GM19467 (cell line): ENCODE data around the gene FLT1.
A peak's percentile ranks its signal among the peaks of the same experiment; 100 is the strongest.

ENCODE experiments used
- ATAC-seq: cut with Tn5 transposase; IDR thresholded peaks from one replicate; pipeline ENCODE4 v1.9.1; 2021; ENCODE audit warnings: mild to moderate bottlenecking, moderate library complexity; ENCODE audit not compliant: unreplicated experiment

The FLT1 gene

GRCh38 chr13:28434926-28435325 is 60.0 kb downstream of the FLT1 start:
- ATAC-seq, result no peak

- ATAC-seq, result no peak
These were observed 61.9 kb downstream of the FLT1 start for GRCh38 chr13:28432816-28433560.

DNA sequence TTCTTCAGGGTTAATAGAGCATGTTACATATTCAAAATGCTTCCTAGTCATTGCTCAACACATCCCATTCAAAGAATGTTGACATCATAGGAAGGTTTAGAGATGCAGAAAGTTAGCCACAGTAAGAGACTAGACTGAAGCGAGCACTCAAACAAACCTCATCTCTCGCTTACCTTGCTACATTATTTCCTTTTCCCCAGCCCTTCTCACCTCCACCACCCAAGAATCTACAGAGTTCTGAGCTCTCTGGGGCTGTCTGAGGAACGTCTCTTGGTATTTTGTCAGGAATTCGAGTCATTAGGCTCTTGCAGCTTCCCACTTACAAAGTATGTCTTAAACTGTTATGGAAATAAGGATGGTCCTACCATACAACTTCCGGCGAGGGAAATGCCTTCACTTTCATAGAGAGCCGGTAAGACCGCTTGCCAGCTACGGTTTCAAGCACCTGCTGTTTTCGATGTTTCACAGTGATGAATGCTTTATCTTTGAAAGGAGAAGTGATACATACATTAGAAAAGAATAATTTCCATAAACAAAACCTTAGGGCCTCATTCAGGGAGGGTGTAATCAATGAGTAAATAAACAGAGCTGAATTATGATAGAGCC is 65.1 kb downstream of the FLT1 start:
- ATAC-seq, result peak; percentile 92

GRCh38 chr13:28429096-28429495 is 65.8 kb downstream of the FLT1 start:
- ATAC-seq, result no peak

DNA sequence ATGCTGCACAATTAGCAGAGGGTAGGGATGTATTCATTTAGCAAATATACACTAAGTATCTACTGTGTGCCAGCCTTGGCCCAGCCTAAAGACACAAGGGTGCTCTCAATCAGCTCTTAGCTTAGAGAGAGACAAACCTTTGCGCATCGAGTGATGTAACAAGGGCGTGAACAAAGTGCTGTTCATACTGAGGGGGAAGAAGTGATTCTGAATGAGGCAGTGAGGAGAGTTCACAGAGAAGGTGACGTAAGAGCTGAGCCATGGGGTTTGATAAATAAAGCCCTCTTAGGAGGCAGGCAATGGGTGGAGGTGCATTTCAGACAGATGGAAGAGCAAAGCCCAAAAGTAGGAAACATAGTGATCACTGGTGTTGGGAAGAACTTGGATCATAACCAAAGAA is 68.5 kb downstream of the FLT1 start:
- no peak for ATAC-seq

DNA sequence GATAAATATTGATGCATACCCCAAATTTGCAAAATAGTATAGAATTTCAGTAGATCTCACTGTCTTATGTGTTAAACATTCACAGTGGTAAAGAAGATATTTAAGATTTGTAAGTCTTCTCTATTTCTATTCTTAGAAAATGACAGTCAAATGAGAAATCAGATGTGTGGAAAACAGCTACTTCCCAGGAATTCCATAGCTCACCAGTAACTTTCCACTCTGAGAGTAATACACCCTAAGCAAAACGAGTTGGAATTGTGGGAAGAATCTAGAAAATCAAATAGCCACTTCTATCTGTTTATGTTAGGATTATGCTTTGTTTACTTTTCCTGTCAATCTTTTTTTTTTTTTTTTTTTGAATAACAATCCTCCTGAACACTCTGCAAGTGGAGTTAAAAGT is 69.1 kb downstream of the FLT1 start:
- no peak for ATAC-seq

DNA sequence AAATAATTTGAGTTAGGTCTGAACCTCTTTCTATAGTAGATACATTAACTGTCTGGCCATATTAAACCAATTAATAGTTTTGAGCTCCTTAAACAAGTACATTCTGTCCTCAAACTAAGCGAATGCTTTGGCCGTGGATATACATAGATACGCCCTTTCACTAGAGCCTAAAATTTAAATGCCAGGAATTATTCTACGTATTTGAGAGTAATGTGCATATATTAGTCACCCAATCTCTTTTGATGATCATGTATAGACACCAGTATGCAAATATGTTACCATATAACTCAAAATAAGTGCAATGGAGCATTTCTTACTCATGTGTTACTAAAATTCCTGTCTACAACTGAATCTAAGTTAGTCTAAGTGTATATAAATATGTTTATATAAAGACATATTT is 70.4 kb downstream of the FLT1 start:
- no peak for ATAC-seq

DNA sequence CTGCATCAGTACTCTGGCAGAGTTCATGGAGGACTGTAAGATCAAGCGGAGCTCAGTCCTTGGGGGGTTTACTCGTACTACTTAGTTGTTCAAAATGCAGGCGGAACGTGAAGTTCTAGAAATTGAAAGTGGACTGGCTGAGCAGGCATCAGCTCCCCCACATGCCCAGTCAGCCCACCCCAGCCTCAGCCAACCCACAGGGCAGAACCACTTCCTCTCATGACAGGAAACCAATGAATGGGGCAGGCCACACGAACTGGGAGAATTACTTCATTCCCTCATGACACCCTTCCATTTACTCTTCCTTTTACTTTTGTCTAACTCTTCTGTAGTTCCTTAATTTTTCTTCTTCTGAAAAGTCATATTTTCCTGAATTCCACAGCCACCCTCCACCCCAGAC is 71.9 kb downstream of the FLT1 start:
- peak; percentile 83 for ATAC-seq

GRCh38 chr13:28421676-28422410 is 73.1 kb downstream of the FLT1 start:
- ATAC-seq, result no peak

DNA sequence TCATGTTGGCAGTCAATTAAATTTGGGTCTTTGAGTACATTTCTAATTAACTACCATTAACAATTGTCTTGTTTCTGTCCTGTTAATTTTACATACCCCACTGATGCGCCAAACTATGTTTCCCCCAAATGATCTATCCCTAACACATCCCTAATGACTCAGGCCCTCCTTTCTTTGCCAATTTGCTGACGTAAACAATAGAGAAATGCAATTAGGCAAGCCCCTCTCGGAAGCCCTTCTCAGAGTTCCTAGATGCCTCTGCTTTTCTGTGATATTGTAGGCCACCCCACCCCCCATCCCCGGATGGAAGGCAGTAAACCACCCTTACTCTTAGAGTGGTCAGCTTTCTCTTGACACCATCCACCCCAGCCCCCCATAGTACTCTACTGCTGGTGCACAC is 74.2 kb downstream of the FLT1 start:
- ATAC-seq, result no peak

DNA sequence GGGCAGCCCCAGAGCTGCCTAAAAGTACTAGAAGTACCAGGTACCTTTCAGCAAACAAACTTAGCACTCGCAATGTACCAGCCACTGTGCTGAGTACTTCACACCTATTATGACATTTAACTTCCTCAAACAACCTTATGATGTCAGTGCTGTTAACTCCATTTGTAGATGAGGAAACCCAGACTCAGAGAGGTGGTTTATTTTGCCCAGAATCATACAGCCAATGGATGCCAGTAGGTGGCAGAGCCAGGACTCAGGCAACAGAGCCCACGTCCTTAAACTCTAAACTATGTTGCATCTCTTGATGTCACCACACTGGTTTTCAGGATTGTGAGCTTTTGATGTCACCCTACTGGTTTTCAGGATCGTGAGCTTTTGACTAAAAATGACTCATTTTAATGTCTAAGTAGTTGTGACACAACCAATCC is 78.9 kb downstream of the FLT1 start:
- ATAC-seq, result no peak

GRCh38 chr13:28413999-28414398 is 80.9 kb downstream of the FLT1 start:
- no peak for ATAC-seq

- ATAC-seq, result no peak
These were observed 81.9 kb downstream of the FLT1 start for GRCh38 chr13:28412981-28413380.

GRCh38 chr13:28411831-28412353 is 83.0 kb downstream of the FLT1 start:
- no peak for ATAC-seq

GRCh38 chr13:28410096-28410495 is 84.8 kb downstream of the FLT1 start:
- ATAC-seq, result no peak

GRCh38 chr13:28409648-28410047 is 85.3 kb downstream of the FLT1 start:
- ATAC-seq, result no peak

GRCh38 chr13:28408863-28409262 is 86.1 kb downstream of the FLT1 start:
- ATAC-seq, result no peak

- no peak for ATAC-seq
These were observed 86.6 kb downstream of the FLT1 start for GRCh38 chr13:28408235-28408848.

DNA sequence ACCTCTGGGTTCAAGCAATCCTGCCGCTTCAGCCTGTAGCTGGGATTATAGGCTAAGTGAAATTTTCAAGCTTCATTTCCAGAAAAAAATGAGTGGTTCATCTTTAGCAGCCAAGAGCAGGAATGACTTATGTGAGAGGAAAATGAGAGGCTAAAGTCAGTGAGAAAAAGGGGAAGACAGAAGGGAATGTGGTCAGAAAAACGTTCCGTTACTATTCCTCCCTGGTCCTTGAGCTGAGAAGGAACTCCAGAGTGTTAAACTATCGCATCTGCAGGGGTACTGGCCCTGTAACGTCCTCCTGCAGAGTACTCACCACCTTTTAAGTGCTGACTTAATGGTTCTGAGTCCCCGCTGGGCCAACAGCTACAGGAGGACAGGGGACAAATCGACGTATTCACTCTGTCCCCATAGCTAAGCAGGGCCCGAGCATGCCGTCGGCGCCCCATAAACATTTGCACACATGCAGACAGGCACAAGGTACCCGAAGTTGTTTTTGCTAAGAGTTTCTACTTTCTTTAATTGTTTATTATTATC is 88.1 kb downstream of the FLT1 start:
- ATAC-seq, result no peak

- ATAC-seq, result no peak
These were observed 92.9 kb downstream of the FLT1 start for GRCh38 chr13:28402057-28402381.
